VCaP (cell line): ENCODE results near the gene NOXO1.

Experiments used
- H3K27ac ChIP-seq: fragments of 450-650 bp; 2 replicates; pipeline ENCODE4 v1.5.1; 2017
- TF ChIP-seq, protein P1 (sequence below): fragments of 450-650 bp; conservative IDR thresholded peaks from 2 replicates; pipeline ENCODE4 v1.5.1; 2017; ENCODE audit warnings: mild to moderate bottlenecking, moderate library complexity

The NOXO1 gene

GRCh38 chr16:1984347-1985225 is 3.3 kb upstream of the NOXO1 start:
- TF ChIP-seq, protein P1, sequence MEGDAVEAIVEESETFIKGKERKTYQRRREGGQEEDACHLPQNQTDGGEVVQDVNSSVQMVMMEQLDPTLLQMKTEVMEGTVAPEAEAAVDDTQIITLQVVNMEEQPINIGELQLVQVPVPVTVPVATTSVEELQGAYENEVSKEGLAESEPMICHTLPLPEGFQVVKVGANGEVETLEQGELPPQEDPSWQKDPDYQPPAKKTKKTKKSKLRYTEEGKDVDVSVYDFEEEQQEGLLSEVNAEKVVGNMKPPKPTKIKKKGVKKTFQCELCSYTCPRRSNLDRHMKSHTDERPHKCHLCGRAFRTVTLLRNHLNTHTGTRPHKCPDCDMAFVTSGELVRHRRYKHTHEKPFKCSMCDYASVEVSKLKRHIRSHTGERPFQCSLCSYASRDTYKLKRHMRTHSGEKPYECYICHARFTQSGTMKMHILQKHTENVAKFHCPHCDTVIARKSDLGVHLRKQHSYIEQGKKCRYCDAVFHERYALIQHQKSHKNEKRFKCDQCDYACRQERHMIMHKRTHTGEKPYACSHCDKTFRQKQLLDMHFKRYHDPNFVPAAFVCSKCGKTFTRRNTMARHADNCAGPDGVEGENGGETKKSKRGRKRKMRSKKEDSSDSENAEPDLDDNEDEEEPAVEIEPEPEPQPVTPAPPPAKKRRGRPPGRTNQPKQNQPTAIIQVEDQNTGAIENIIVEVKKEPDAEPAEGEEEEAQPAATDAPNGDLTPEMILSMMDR: no peak
- peak overlapping the region; percentile 81 for H3K27ac ChIP-seq

- TF ChIP-seq, protein P1: peak; percentile 51
- peak within 1 kb of the TSS; percentile 81 for H3K27ac ChIP-seq
Observed at GRCh38 chr16:1983544-1984346, 2.5 kb upstream of the NOXO1 start, which contains the start of gene GFER. GFER (plus strand) TSS chr16:1984193; CDS start chr16:1984219, 26 bp downstream.

DNA sequence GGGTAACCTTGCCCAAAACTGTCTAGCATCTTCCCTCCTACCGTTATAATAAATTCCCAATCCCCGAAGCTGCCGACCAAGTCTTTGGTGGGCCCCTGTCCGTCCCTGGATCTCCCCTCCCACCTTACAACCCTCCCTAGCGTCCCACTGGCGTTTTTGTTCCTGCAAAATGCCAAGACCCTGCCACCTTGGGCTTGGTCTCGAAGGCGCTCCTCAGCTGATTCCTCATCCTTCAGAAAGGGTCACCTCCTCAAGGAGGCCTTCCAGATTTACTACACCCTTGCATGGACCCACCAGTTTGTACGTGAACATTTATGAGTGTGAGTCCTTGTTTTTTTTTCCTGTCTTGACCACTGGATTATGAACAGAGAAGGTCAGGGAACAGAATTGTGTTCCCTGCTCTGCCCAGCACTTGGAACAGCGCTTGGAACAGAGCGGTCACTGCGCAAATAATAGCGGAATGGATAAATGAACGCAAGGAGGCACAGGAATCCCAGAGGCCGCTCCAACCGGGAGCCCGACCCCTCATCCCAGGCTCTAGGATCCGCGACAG is 1.8 kb upstream of the NOXO1 start:
- peak overlapping the region; percentile 81 for H3K27ac ChIP-seq
- TF ChIP-seq, protein P1: no peak

DNA sequence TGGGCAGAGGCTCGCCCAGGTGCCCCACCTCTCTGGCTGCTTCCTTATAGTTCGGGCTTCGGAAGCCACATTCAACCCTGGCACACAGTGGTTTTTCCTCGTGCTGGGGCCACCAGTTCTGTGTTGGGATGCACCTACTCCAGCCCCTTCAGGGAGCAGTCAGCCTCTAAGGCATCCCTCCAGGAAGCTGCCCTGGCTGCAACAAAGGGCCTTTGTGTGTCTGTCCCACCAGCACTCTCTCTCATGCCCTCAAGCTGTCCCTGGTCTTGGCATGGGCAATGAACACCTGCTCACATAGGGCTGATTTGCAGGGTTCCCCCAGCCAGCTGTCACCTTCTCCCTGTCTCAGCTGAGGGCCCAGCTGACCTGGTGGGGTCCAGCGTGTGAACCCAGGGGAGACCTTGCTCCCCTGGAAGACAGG is 754 bp upstream of the NOXO1 start:
- TF ChIP-seq, protein P1: no peak
- no peak overlapping the region for H3K27ac ChIP-seq

GRCh38 chr16:1980770-1981087 is 540 bp downstream of the NOXO1 start:
- H3K27ac ChIP-seq: no peak overlapping the region
- TF ChIP-seq, protein P1: no peak

DNA sequence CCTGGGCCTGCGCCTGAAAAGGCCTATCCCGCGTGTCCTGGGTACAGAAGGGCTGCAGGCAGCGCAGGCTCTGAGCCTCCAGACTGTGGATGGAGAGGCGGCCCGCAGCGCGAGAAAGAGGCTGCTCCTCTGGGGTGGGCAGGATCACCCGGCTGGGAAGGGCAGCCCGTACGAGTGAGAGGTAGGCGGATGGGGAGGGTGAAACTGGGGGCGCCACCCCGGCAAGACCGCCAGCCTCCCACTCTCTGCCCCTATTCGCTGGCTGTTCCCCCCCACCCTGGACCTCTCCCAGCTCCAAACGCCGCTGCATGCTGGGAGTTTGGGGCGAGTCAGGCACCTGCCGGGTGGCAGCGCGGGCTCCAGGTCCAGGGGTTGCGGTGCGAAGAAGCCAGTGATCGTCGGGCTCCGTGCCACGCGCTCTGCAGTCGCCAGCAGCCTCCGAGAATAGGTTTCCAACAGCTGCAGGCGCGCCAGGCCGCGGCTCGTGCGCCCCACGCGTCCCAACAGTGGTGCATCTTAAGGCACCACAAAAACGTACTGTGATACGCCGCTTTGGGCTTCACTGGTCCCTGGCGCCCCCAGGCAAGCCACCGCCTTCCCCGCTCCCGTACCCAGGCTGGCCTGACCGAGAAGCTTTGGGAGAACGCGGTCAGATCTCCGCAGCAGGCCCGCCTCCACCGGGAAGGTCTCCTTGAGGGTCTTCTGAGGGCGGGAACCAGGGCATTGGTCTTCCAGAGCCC is 1.1 kb downstream of the NOXO1 start:
- no peak overlapping the region for H3K27ac ChIP-seq
- TF ChIP-seq, protein P1: no peak
